HG02623 (cell line): ENCODE data around the gene AARS2.

Experiments used
- ATAC-seq: cut with Tn5 transposase; IDR thresholded peaks from one replicate; pipeline ENCODE4 v1.9.1; 2021; ENCODE audit warnings: moderate library complexity; ENCODE audit not compliant: unreplicated experiment

AARS2 gene

GRCh38 chr6:44263354-44264100 is 49.6 kb downstream of the AARS2 start:
- ATAC-seq: no peak

- ATAC-seq: no peak
Measured at GRCh38 chr6:44262467-44263353, 50.4 kb downstream of the AARS2 start.

- no peak for ATAC-seq
Measured at GRCh38 chr6:44261581-44261980, 51.6 kb downstream of the AARS2 start.

- no peak for ATAC-seq
Measured at GRCh38 chr6:44260451-44261297, 52.5 kb downstream of the AARS2 start.

DNA sequence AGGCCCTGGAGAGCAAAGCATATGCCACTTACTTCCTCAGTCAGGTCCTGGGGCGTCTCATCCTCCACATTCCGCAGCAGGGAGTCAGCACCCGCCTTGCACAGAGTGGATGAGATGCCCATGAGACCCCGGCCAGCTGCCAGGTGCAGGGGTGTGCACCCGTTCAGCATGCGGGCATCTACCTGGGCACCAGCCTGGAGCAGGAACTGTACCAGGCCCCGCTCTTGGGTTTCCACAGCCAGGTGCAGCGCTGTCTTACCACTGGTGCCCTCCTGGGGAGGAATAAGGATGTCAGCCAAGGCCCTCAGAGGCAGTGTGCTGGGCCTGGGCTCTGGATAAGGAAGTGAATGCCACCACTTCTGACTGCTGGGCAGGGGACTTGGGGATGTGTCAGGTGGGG is 53.1 kb downstream of the AARS2 start:
- ATAC-seq: no peak

DNA sequence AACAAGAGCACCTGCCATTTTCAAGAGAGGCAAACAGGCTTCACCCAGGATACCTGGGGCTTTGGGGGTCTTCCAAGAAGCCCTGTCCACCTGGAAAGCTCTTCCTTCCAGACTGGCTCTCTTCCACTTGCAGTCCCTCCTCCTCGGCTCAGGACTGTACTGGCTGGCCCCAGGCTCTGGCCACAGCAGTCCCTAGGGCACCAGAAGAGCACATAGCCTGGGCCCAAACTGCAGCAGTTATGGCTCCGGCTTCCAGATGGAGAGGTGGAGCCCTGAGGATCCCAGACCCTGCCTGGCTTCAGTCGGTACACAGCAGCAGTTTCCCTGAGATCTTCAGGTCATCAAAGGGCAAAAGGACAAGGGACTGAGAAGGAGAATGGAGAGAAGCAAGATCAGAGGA is 54.2 kb downstream of the AARS2 start:
- ATAC-seq: no peak

DNA sequence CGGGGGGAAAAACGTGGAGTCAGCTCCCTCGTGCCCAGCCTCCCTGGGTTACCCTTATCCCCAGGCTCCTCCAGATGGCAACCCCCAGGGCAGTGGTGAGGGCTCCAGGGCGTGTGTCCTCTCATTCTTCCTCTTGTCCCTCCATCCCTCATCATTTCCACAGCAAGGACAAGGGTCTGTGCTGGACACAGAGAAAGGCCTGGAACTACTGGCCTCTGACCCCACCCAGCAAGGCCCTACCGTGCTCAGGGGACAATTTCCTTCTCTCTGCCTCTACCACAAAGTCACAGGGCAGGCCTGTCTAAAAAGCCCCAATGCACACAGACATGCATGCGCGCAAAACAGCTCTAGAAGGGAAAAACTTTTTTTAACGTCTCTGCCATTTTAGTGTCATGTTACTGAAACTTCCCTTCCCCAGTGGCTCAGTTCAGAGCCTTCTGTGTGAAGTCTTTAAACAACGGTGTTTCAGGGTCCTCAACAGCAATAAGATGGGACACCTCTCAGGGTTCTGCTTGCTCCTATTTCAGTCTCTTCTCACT is 54.8 kb downstream of the AARS2 start:
- no peak for ATAC-seq

- peak; percentile 7 for ATAC-seq
Measured at GRCh38 chr6:44257753-44258324, 55.3 kb downstream of the AARS2 start.

GRCh38 chr6:44257025-44257752 is 56.0 kb downstream of the AARS2 start, which contains the start of gene SLC35B2:
TSS of gene SLC35B2 (minus strand) at chr6:44257528. CDS start at chr6:44257410, 118 bp downstream.
- ATAC-seq: peak; percentile 55

DNA sequence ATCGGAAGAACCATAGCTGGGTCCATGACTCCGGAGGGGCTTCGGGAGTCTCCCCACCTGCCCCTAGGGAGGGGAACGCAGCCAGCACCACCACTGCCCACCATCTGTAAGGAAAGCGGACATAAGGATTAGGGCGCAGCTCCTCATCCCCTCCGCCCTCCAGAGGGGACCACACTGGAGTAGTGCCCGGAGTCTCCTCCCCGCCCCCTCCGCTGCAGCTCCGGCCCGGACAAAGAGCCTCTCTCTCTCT is 56.4 kb downstream of the AARS2 start:
- ATAC-seq: no peak

DNA sequence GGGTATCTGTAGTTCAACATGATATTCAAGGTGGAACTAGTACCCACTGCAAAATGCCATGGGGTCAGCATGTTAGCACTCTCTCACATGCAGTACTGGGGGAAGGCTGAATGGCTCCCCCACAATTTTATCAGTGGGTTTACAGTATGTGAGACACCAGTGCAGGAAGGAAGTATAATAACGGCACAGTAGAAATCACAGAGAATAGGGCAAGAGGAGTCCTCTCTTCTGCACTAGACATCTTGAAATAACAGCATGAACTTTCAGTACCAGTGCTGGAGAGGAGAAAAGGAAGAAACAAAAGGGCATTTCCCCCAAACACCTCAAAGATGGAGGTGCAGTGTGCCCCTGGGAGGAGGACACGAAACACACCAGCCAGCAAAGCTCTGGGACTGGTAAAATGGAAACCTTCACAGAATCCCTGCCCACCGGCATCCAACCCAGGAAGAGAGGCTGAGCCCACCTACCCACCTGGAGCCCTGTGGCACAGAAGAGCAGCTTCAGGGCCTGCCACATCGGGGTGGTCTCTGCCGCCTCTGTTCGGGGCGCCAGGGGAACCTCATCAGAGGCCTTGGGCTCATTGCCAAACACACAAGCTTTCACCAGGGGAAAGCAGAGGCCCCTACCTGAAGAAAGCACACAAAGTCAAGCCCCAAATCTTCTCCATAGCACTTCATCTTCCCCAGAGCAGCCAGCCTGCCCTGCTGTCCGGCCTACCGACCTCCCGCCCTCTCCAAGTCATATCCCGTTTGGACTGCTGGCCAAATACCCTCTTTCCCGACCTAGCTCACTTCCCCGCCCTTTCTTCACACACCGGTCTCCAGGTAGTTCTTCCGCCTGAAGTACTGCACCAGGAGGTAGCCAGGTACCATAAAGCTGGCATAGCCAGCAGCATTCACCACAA is 57.0 kb downstream of the AARS2 start:
- ATAC-seq: no peak

- no peak for ATAC-seq
Measured at GRCh38 chr6:44255105-44255808, 57.9 kb downstream of the AARS2 start.

- no peak for ATAC-seq
Measured at GRCh38 chr6:44254191-44255104, 58.7 kb downstream of the AARS2 start.

GRCh38 chr6:44253307-44254101 is 59.6 kb downstream of the AARS2 start:
- ATAC-seq: no peak

GRCh38 chr6:44251576-44252524 is 61.3 kb downstream of the AARS2 start:
- no peak for ATAC-seq

GRCh38 chr6:44250718-44251123 is 62.4 kb downstream of the AARS2 start:
- ATAC-seq: no peak
